K562 (cell line): Measurements from ENCODE around the gene FDX2. TPM values are rescaled to one million over a fixed set of nuclear protein-coding genes. Genes with fewer than 3 reads are reported as not detected.
A peak's percentile ranks its signal among the peaks of the same experiment; 100 is the strongest.

Experiments
- HCFC1 ChIP-seq: IDR thresholded peaks from 2 replicates; pipeline ENCODE4 v1.6.1; 2012; ENCODE audit warnings: low read depth, low read length, improper control_type of control experiment
- JUN ChIP-seq, 2 experiments: sonication (generic) in 1 of 2; formaldehyde crosslinking in 1 of 2; IDR thresholded peaks; 2 replicates each; pipeline versions ENCODE4 v1.6.1 to v1.8.0; 2012 to 2022; ENCODE audit warnings: borderline replicate concordance in 2 of 2, mild to moderate bottlenecking in 2 of 2, improper control_type of control experiment in 1 of 2, low read depth in 1 of 2, low read length in 1 of 2, missing genetic modification reagents in 1 of 2
- KAT2B ChIP-seq: IDR thresholded peaks from one replicate; pipeline ENCODE4 v1.6.1; 2012; ENCODE audit warnings: low read depth, mild to moderate bottlenecking, control low read depth, inconsistent platforms, low read length, moderate library complexity
- SAFB ChIP-seq: fragments of 200-400 bp; formaldehyde crosslinking; IDR thresholded peaks from 2 replicates; pipeline ENCODE4 v1.6.1; 2017; ENCODE audit warnings: low read depth, low read length, borderline replicate concordance
- SFPQ ChIP-seq: fragments of 200-400 bp; formaldehyde crosslinking; IDR thresholded peaks from 2 replicates; pipeline ENCODE4 v1.6.1; 2017; ENCODE audit warnings: mild to moderate bottlenecking, low read depth, low read length, moderate library complexity
- TRIM25 ChIP-seq: fragments of 450-650 bp; IDR thresholded peaks from 2 replicates; pipeline ENCODE4 v1.7.0; 2016; ENCODE audit warnings: borderline replicate concordance
- ZC3H4 ChIP-seq: sonication (generic); formaldehyde crosslinking; IDR thresholded peaks from 2 replicates; pipeline ENCODE4 v1.9.0; 2021; ENCODE audit warnings: missing genetic modification reagents, borderline replicate concordance
- ZNF764 ChIP-seq: fragments of 250-450 bp; sonication (Bioruptor Pico); IDR thresholded peaks from 2 replicates; pipeline ENCODE4 v1.4.0; 2020; ENCODE audit warnings: low read depth, mild to moderate bottlenecking, moderate library complexity
- polyA plus RNA-seq, 8 experiments: library from polyadenylated mRNA; depleted of rRNA in 4 of 8; stranded (reverse) in 5 of 8; unstranded in 3 of 8; fragments of >200 nt; fragmentation: Nextera tagmentation in 2 of 8; fragmentation: Illumina TruSeq in 1 of 8; extraction: Ambion mirVana in 2 of 8; extraction: Trizol in 1 of 8; gene quantifications; 2 replicates each; pipeline versions ENCODE4 v1.2.1 to v1.2.3, GENCODE V29; 2011 to 2014; ENCODE audit warnings: inconsistent platforms in 1 of 8, missing spikeins in 1 of 8
- total RNA-seq, 7 experiments: library from RNA; depleted of rRNA in 6 of 7; stranded (reverse); fragments of >200 nt in 6 of 7; fragmentation: Illumina TruSeq in 2 of 7; extraction: Trizol in 2 of 7; gene quantifications; 2 replicates each; pipeline versions ENCODE4 v1.2.1 to v1.2.3, GENCODE V29; 2011 to 2021; ENCODE audit warnings: low replicate concordance in 1 of 7
- TF ChIP-seq, protein P1 (sequence below): fragments of 250-450 bp; sonication (Bioruptor Pico); IDR thresholded peaks from 2 replicates; pipeline ENCODE4 v1.4.0; 2020; ENCODE audit warnings: mild to moderate bottlenecking

The FDX2 gene
- total and polyA plus RNA-seq, 9 of the 15 experiments (the other 6 are each of a cell fraction or from before 2014, with no cell fraction given) = 2.5 to 49.8 (median 29.7) TPM

GRCh38 chr19:10289167-10289835 is 26.5 kb downstream of the FDX2 start (continued):
- TF ChIP-seq TRIM25 (no peak), SAFB (peak; percentile 84), HCFC1 (peak; percentile 52), KAT2B (no peak), ZC3H4 (CRISPR knock-in tag) (0 out of 2 replicates have a peak, but pooled peaks have one; percentile 15), ZNF764 (CRISPR knock-in tag) (no peak), JUN (IDR thresholded peaks at IDR 0.05; ENCODE audit: borderline replicate concordance, low read depth, low read length) (peak; percentile 41; the same call in 1 of the 2 replicates), JUN (CRISPR knock-in tag; IDR thresholded peaks at IDR 0.05; ENCODE audit: borderline replicate concordance) (no peak), SFPQ (no peak)
- TF ChIP-seq, protein P1, sequence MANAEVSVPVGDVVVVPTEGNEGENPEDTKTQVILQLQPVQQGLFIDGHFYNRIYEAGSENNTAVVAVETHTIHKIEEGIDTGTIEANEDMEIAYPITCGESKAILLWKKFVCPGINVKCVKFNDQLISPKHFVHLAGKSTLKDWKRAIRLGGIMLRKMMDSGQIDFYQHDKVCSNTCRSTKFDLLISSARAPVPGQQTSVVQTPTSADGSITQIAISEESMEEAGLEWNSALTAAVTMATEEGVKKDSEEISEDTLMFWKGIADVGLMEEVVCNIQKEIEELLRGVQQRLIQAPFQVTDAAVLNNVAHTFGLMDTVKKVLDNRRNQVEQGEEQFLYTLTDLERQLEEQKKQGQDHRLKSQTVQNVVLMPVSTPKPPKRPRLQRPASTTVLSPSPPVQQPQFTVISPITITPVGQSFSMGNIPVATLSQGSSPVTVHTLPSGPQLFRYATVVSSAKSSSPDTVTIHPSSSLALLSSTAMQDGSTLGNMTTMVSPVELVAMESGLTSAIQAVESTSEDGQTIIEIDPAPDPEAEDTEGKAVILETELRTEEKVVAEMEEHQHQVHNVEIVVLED (CRISPR knock-in tag) = peak; percentile 37; the same call in 1 of the 2 replicates
